ENCODE measurements around the gene DAGLA. TPM values are rescaled to one million over a fixed set of nuclear protein-coding genes. Genes with fewer than 3 reads are reported as not detected.
A peak's percentile ranks its signal among the peaks of the same experiment; 100 is the strongest.

Gene DAGLA
- total and polyA plus RNA-seq, 3 donors from 2014 or later = 5.1 to 8.3 (median 7.1) TPM

GRCh38 chr11:61731952-61732675 is 51.9 kb downstream of the DAGLA start:
- Histone ChIP-seq H3K4me3 (no peak overlapping the region), H3K4me1 (peaks cover 36% of the 10 kb centered on the region), H3K27ac (peak overlapping the region in 1 of 2 donors; percentile 75), H3K36me3 (ENCODE audit: low read depth, missing control alignments) (no peaks in the 10 kb centered on the region), H3K27me3 (no peaks in the 10 kb centered on the region), H3K9me3 (no peaks in the 10 kb centered on the region)
- WGBS, 2 donors = 60 to 68% methylated on average over 1 to 8 of the region's 8 CpGs
- intact Hi-C loops (cut with DNase I; ENCODE audit: low total_unique reads) = loop anchor here (5.0 kb wide), 1 partner anchor 50 kb away; the partner anchor contains the start of gene DAGLA
- TF ChIP-seq, protein P1, sequence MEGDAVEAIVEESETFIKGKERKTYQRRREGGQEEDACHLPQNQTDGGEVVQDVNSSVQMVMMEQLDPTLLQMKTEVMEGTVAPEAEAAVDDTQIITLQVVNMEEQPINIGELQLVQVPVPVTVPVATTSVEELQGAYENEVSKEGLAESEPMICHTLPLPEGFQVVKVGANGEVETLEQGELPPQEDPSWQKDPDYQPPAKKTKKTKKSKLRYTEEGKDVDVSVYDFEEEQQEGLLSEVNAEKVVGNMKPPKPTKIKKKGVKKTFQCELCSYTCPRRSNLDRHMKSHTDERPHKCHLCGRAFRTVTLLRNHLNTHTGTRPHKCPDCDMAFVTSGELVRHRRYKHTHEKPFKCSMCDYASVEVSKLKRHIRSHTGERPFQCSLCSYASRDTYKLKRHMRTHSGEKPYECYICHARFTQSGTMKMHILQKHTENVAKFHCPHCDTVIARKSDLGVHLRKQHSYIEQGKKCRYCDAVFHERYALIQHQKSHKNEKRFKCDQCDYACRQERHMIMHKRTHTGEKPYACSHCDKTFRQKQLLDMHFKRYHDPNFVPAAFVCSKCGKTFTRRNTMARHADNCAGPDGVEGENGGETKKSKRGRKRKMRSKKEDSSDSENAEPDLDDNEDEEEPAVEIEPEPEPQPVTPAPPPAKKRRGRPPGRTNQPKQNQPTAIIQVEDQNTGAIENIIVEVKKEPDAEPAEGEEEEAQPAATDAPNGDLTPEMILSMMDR (IDR thresholded peaks at IDR 0.05) = no peak
- TF ChIP-seq POLR2A (IDR thresholded peaks at IDR 0.05) = no peak
- DNase-seq = no peak

DNA sequence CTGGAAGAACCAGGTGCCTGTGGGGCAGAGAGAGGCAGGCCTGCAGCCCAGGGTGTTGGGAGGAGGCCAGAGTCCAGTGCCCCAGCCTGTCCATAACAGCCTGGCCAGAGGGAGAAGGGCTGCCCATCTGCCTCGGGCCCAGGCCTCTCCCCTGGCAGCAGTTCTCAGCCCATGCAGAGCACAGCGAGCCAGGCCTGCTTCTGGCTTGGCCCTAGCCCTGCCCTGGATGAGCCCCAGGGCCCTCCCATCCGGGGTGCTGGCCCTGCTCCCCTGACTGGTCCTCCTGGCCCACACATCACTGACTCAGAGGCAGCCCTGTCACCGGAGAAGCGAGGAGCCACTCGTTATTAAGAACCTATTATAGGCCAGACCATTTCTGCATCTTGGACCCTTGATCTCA is 52.5 kb downstream of the DAGLA start:
- H3K9me3 ChIP-seq = no peaks in the 10 kb centered on the region
- H3K27ac ChIP-seq = peak overlapping the region; percentile 63 to 75
- intact Hi-C loops (cut with DNase I; ENCODE audit: low total_unique reads) = loop anchor here (5.0 kb wide), 1 partner anchor 50 kb away; the partner anchor contains the start of gene DAGLA
- TF ChIP-seq, protein P1 (IDR thresholded peaks at IDR 0.05) = no peak
- no peak for TF ChIP-seq POLR2A (IDR thresholded peaks at IDR 0.05)
- no peak for DNase-seq
- H3K4me1 ChIP-seq = peaks cover 36% of the 10 kb centered on the region
- WGBS, 2 donors = 61% methylated on average over 6 of the region's 6 CpGs; no CpG with 5 or more reads in 1 of the 2 donors
- no peaks in the 10 kb centered on the region for H3K36me3 ChIP-seq (ENCODE audit: low read depth, missing control alignments)
- H3K4me3 ChIP-seq = no peak overlapping the region
- no peaks in the 10 kb centered on the region for H3K27me3 ChIP-seq

DNA sequence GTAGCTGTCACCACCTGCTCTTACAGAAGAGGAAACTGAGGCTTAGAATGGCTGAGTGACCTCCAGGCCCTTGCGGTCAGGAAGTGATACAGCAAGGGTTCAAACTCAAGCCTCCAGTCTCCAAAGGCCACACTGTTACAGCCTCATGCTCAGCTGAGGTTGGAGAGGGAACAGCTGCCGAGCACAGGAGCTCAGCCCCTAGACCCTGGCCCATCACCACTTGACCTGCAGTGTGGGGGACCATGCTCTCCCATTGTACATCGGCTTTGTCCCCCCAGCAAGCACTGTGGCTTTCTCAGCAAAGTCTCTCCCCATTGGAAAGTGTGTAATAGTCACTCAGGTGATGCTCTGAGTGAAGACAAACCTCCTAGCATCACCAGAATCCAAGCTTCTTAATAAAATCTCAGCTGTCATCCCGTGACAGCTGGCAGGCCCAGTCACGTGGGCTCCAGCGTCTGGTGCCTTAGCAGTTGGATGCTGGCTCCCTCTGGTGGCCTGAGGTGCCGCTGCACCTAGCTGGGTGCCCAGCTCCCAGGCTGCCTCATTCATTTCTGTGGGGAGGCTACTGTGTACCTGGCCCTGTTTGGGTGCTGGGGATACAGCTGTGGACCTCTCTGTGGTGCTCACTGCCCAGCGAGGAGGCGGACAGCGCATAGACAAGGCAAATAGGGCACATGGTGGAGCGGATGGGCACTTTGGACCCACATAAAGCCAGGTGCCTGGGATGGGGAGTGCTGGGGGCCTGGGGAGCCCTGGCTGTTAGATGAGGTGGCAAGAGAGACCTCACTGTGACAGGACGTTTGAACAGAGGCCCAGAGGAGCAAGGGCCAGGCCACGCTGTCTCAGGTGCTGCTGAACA is 53.2 kb downstream of the DAGLA start:
- TF ChIP-seq, protein P1 (IDR thresholded peaks at IDR 0.05) = peak; percentile 97 to 99 (median 99)
- no peak for TF ChIP-seq POLR2A (IDR thresholded peaks at IDR 0.05)
- DNase-seq = peak; percentile 94
- intact Hi-C loops (cut with DNase I; ENCODE audit: low total_unique reads) = loop anchor here (5.0 kb wide), 1 partner anchor 51 kb away; the partner anchor contains the start of gene DAGLA
- Histone ChIP-seq H3K27ac (peak overlapping the region; percentile 63 to 75), H3K36me3 (ENCODE audit: low read depth, missing control alignments) (no peaks in the 10 kb centered on the region), H3K9me3 (no peaks in the 10 kb centered on the region), H3K27me3 (no peaks in the 10 kb centered on the region), H3K4me1 (peaks cover 36% of the 10 kb centered on the region), H3K4me3 (no peak overlapping the region)
- 46 to 51% methylated on average over 11 to 13 of the region's 13 CpGs for WGBS, 2 donors

DNA sequence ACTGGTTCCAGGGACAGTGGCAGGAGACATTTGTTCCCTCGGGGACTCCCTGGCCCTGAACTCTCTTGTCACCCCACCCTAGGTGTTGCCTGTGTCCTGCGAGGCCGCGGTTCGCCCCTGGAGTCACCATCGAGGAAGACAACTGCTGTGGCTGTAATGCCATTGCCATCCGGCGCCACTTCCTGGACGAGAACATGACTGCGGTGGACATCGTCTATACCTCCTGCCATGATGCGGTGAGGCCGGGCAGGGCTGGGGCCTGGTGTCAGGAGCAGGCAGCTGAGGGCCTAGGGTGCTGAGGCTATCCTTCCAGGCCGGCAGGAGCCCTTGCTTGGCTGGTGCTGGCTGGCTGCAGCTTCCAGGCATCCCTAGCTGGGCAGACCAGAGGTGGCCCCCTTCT is 54.6 kb downstream of the DAGLA start:
- Histone ChIP-seq H3K27me3 (no peaks in the 10 kb centered on the region), H3K4me1 (peaks cover 37% of the 10 kb centered on the region), H3K9me3 (no peaks in the 10 kb centered on the region), H3K36me3 (ENCODE audit: low read depth, missing control alignments) (no peaks in the 10 kb centered on the region), H3K4me3 (no peak overlapping the region), H3K27ac (no peak overlapping the region)
- TF ChIP-seq, protein P1 (IDR thresholded peaks at IDR 0.05) = no peak
- TF ChIP-seq POLR2A (IDR thresholded peaks at IDR 0.05) = no peak
- intact Hi-C loops (cut with DNase I; ENCODE audit: low total_unique reads) = loop anchor here (5.0 kb wide), 1 partner anchor 52 kb away; the partner anchor contains the start of gene DAGLA
- no peak for DNase-seq
- 93 to 97% methylated on average over 5 to 14 of the region's 14 CpGs for WGBS, 2 donors
